Measurements from ENCODE around the gene DCAF7. TPM values are rescaled to one million over a fixed set of nuclear protein-coding genes. Genes with fewer than 3 reads are reported as not detected.
A peak's percentile ranks its signal among the peaks of the same experiment; 100 is the strongest.

The DCAF7 gene
- total RNA-seq, 1 donor from 2014 or later: 29.8 TPM

DNA sequence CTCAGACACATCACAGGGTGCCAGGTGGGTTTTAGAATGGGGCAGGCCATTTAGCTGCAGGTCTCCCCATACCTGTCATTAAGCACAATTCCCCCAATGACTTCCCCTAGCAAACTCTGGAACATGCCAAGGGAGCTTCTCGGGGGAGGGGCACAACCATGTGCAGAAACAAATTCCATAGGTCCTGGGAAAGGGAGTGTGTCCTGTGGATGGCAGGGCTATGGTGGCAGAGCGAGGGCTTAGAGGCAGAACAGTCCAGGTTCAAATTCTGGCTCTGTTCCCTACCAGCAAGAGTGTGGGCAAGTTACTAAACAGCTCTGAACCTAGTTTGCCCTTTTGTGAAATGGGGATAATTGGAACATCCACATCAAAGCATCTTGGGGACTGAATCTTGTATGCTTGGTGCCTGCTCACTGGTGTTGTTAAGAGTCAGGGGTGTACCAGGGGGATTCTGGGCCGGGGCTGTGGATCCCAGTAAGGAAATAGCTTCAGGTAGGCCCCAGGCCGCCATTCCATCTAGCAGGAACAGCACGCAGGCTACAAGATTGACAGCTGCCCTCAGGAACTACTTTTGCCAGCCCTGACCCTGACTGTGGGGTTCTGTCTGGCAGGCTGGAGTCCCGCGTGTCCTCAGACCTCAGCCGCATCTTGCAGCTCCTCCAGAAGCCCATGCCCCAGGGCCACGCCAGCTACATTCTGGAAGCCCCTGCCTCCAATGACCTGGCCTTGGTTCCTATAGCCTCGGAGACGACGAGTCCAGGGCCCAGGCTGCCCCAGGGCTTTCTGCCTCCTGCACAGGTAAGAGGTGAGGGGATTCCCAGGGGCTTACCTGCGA is 5.6 kb upstream of the DCAF7 start:
- no peak for DNase-seq (ENCODE audit: low read depth in 2 of 2)

GRCh38 chr17:63546308-63547082 is 3.8 kb upstream of the DCAF7 start:
- DNase-seq (ENCODE audit: low read depth in 2 of 2): no peak

- no peak for DNase-seq (ENCODE audit: low read depth in 2 of 2)
Observed at GRCh38 chr17:63547083-63547523, 3.2 kb upstream of the DCAF7 start.

DNA sequence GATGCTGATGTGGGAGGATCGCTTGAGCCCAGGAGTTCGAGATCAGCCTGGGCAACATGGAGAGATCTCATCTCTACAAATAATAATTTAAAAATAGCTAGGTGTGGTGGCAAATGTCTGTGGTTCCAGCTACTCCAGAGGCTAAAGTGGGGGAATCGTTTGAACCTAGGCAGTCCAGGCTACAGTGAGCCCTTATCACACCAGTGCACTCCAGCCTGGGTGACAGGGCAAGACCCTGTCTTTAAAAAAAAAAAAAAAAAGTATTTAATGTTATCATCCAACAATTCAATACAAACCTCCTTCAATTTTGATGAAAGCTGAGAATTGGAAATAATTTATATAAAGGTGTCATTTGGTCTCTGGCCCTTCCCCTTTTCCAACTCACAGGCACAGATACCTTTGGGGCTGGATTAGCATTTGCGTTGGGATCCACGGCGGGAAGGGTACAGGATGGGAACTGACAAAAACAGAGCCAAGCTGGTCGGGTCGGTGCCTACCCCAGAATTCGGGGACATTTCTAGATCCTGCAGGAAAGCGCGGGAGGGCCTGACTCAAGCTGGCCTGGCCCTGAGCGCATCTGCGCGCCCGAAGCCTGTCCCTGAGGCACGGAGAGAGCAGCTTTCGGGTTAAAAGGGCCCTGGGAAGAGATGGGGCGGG is 860 bp upstream of the DCAF7 start:
- DNase-seq (ENCODE audit: low read depth in 2 of 2): peak in 1 of 2 donors; percentile 13

GRCh38 chr17:63550817-63551639 is 751 bp downstream of the DCAF7 start:
- peak; percentile 55 for DNase-seq (ENCODE audit: low read depth in 2 of 2)

- DNase-seq (ENCODE audit: low read depth in 2 of 2): no peak
Observed at GRCh38 chr17:63552211-63552610, 1.9 kb downstream of the DCAF7 start.

GRCh38 chr17:63555500-63556156 is 5.4 kb downstream of the DCAF7 start:
- no peak for DNase-seq (ENCODE audit: low read depth in 2 of 2)

GRCh38 chr17:63557416-63557815 is 7.1 kb downstream of the DCAF7 start:
- no peak for DNase-seq (ENCODE audit: low read depth in 2 of 2)

DNA sequence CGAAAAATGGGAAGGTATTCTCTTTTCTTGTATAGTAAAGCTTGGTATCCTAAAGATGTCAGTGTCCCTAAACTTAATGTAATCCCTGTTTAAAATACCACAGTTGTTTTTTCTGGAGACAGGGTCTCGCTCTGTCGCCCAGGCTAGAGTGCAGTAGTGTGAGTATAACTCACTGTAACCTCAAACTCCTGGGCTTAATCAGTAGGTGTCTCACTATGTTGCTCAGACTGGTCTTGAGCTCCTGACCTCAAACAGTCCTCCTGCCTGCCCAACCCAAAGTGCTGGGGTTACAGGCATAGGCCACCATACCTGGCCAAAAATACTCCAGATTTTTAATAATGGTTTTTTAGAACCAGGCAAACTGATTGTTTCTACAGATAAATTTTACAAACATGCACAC is 8.2 kb downstream of the DCAF7 start:
- no peak for DNase-seq (ENCODE audit: low read depth in 2 of 2)

DNA sequence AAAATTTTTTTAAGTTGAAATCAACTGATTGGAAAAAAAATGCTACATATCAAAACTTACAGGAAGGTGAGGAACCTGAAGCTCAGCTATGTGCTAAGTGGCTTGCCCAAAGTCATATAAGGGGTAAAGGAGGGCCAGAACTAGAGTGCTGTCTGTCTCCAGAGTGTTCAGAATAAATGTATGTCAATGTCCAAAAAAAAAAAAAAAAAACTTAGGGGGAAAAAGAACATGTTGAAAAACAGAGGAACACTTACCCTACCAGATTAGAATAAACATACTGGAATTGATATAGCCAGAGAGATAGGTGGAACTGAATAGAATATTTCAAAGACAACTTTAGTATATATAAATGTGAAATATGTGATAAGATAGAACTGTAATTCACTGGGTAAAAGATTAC is 11.5 kb downstream of the DCAF7 start:
- DNase-seq (ENCODE audit: low read depth in 2 of 2): no peak

DNA sequence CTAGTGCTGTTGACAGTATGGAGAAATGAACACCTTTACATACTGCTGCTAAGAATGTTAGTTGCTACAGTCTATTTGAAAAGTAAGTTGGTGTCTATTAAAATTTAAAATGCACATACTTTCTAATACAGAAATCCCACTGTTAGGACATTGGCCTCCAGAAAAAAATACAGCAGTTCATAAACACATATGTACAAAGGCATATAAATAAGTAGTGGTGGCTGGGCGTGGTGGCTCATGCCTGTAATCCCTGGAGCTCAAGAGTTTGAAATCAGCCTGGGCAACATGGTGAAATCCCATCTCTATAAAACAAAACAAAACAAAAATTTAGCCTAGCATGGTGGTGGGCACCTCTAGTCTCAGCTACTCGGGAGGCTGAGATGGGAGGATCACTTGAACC is 13.1 kb downstream of the DCAF7 start:
- DNase-seq (ENCODE audit: low read depth in 2 of 2): no peak

- no peak for DNase-seq (ENCODE audit: low read depth in 2 of 2)
Observed at GRCh38 chr17:63564562-63564961, 14.3 kb downstream of the DCAF7 start.

- no peak for DNase-seq (ENCODE audit: low read depth in 2 of 2)
Observed at GRCh38 chr17:63567229-63567628, 17.0 kb downstream of the DCAF7 start.

DNA sequence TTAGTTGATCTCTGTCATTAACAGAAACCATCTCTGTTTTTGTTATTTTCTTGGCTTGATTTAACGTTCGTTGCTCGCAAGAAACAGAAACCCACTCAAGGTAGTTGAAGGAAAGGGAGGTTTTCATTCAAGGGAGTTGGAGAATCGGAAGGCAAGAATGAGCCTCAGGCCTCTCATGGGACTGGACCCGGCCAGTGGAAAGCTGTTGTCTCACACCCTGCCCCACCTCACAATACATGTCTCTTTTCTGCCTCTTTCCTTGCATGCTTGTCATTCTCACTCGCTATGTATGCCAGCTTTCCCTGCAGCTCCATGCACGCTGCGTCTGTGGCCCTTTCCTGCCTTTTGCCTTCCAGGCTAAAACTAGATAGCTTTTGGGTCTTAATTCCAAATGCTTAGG is 18.3 kb downstream of the DCAF7 start:
- DNase-seq (ENCODE audit: low read depth in 2 of 2): no peak

GRCh38 chr17:63571632-63572310 is 21.5 kb downstream of the DCAF7 start:
- DNase-seq (ENCODE audit: low read depth in 2 of 2): peak in 1 of 2 donors; percentile 75

GRCh38 chr17:63573634-63574033 is 23.4 kb downstream of the DCAF7 start:
- peak in 1 of 2 donors; percentile 43 for DNase-seq (ENCODE audit: low read depth in 2 of 2)

- no peak for DNase-seq (ENCODE audit: low read depth in 2 of 2)
Observed at GRCh38 chr17:63578027-63578768, 27.9 kb downstream of the DCAF7 start.

- DNase-seq (ENCODE audit: low read depth in 2 of 2): no peak
Observed at GRCh38 chr17:63578769-63579111, 28.5 kb downstream of the DCAF7 start.

GRCh38 chr17:63579633-63580032 is 29.4 kb downstream of the DCAF7 start:
- DNase-seq (ENCODE audit: low read depth in 2 of 2): peak; percentile 89 to 98

- no peak for DNase-seq (ENCODE audit: low read depth in 2 of 2)
Observed at GRCh38 chr17:63587770-63588169, 37.5 kb downstream of the DCAF7 start.
